Naive thymus-derived CD8-positive, alpha-beta T cell (primary cell): Measurements from ENCODE around the gene KAT2B. TPM values are rescaled to one million over a fixed set of nuclear protein-coding genes. Genes with fewer than 3 reads are reported as not detected.

Source experiments
- ATAC-seq, 2 donors: fragments of 150-1000 bp; cut with Tn5 transposase in 1 of 2; sonication (Bioruptor Pico), chemical (Tn5 transposase) in 1 of 2; 1 replicate in 1 of 2; 2 replicates in 1 of 2; pipeline ENCODE4 v1.10.0; 2021; ENCODE audit warnings: mild to moderate bottlenecking in 2 of 2, moderate library complexity in 2 of 2
- POLR2A ChIA-PET: fragments of 350-600 bp; sonication (Branson Sonifier 250); formaldehyde crosslinking; loops from one replicate; lab custom pipeline; 2021; ENCODE audit warnings: antibody characterized with exemption; lab: Charles Lee
- DNase-seq, 10 donors: peaks; one replicate each; pipeline versions ENCODE4 v3.0.0 to v3.0.0-alpha.2; 2020 to 2022
- H3K27ac Mint-ChIP-seq, 10 donors: one replicate each; pipeline ENCODE4 v1.8.0; 2020 to 2022; ENCODE audit warnings: mild to moderate bottlenecking in 10 of 10, mixed read lengths in 10 of 10, moderate library complexity in 4 of 10, inconsistent platforms in 1 of 10
- H3K27me3 Mint-ChIP-seq, 5 donors: one replicate each; pipeline ENCODE4 v1.8.0; 2021 to 2022; ENCODE audit warnings: mixed read lengths in 5 of 5
- H3K36me3 Mint-ChIP-seq, 3 donors: one replicate each; pipeline ENCODE4 v1.8.0; 2020 to 2022; ENCODE audit warnings: mixed read lengths in 3 of 3, mild to moderate bottlenecking in 2 of 3, inconsistent platforms in 1 of 3
- H3K4me1 Mint-ChIP-seq, 4 donors: one replicate each; pipeline ENCODE4 v1.8.0; 2021 to 2022; ENCODE audit warnings: mixed read lengths in 4 of 4
- H3K4me3 Mint-ChIP-seq, 10 donors: one replicate each; pipeline ENCODE4 v1.8.0; 2020 to 2022; ENCODE audit warnings: mild to moderate bottlenecking in 10 of 10, mixed read lengths in 10 of 10, moderate library complexity in 6 of 10, inconsistent platforms in 1 of 10
- H3K9me3 Mint-ChIP-seq, 9 donors: one replicate each; pipeline ENCODE4 v1.8.0; 2020 to 2022; ENCODE audit warnings: mixed read lengths in 9 of 9, mild to moderate bottlenecking in 3 of 9, inconsistent platforms in 1 of 9, moderate library complexity in 1 of 9
- polyA plus RNA-seq, 3 donors: library from polyadenylated mRNA; unstranded; fragments of 300-500 nt; fragmentation: Illumina TruSeq; gene quantifications; one replicate each; pipeline ENCODE4 v1.2.3, GENCODE V29; 2021
- total RNA-seq, 8 experiments: library from RNA in 2 of 8; stranded (reverse) in 2 of 8; gene quantifications; one replicate each; pipeline ENCODE4 v1.2.3 and lab custom pipeline; 2021 to 2026

KAT2B gene
- total and polyA plus RNA-seq, 5 experiments from 2014 or later = 2.9 to 60.2 (median 5.9) TPM

- no peak for DNase-seq
- POLR2A ChIA-PET = no interaction called here
- H3K9me3 Mint-ChIP-seq = no peaks in the 10 kb centered on the region
- H3K4me3 Mint-ChIP-seq = no peak overlapping the region
- H3K4me1 Mint-ChIP-seq = peaks cover 22 to 33% (median 30%) of the 10 kb centered on the region in 4 donors
- peaks cover 0 to 8% (median 0%) of the 10 kb centered on the region in 3 donors for H3K36me3 Mint-ChIP-seq
- ATAC-seq = no peak
- no peaks in the 10 kb centered on the region for H3K27me3 Mint-ChIP-seq
- peak overlapping the region in 2 of 10 donors; percentile 22 to 24 for H3K27ac Mint-ChIP-seq
Observed at GRCh38 chr3:20057612-20058180, 17.4 kb downstream of the KAT2B start.

GRCh38 chr3:20059929-20060328, 19.7 kb downstream of the KAT2B start:
- no peak for ATAC-seq
- POLR2A ChIA-PET = no interaction called here
- H3K36me3 Mint-ChIP-seq = peaks cover 0 to 8% (median 0%) of the 10 kb centered on the region in 3 donors
- DNase-seq = no peak
- H3K27ac Mint-ChIP-seq = peak overlapping the region in 5 of 10 donors; percentile 12 to 69 (median 39)
- peaks cover 25 to 46% (median 42%) of the 10 kb centered on the region in 4 donors for H3K4me1 Mint-ChIP-seq
- H3K27me3 Mint-ChIP-seq = no peaks in the 10 kb centered on the region
- no peaks in the 10 kb centered on the region for H3K9me3 Mint-ChIP-seq
- H3K4me3 Mint-ChIP-seq = peak overlapping the region in 1 of 10 donors; percentile 26

DNA sequence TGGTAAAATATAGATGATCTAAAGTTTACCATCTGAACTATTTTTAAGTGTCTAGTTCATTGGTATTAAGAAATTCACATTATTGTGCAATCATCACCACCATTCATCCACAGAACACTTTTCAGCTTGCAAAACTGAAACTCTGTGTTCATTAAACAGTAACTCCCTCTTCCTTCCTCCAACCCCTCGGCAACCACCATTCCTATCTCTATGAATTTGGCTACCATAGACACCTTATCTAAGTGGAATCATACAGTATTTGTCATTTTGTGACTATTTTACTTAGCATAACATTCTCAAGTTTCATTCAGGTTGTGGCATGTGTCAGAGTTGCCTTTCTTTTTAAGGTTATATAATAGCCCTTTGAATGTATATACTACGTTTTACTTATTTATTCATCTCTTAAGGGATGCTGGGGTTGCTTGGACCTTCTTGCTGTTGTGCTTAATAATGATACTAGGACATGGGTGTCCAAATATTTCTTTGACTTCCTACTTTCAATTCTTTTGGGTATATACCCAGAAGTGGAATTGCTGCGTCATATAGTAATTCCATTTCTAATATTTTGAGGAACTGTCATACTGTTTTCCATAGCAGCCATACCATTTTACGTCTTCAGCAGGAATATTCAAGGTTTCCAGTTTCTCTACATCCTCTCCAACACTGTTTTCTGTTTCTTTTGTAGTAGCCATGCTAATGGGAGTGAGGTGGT, 20.9 kb downstream of the KAT2B start:
- Mint-ChIP-seq H3K27me3 (no peaks in the 10 kb centered on the region), H3K27ac (peak overlapping the region in 4 of 10 donors; percentile 2 to 69 (median 10)), H3K4me3 (peak overlapping the region in 5 of 10 donors; percentile 5 to 30 (median 21)), H3K36me3 (peaks cover 0 to 8% (median 0%) of the 10 kb centered on the region in 3 donors), H3K9me3 (no peaks in the 10 kb centered on the region), H3K4me1 (peaks cover 30 to 56% (median 53%) of the 10 kb centered on the region in 4 donors)
- ATAC-seq (no peak), DNase-seq (no peak)
- POLR2A ChIA-PET = no interaction called here

DNA sequence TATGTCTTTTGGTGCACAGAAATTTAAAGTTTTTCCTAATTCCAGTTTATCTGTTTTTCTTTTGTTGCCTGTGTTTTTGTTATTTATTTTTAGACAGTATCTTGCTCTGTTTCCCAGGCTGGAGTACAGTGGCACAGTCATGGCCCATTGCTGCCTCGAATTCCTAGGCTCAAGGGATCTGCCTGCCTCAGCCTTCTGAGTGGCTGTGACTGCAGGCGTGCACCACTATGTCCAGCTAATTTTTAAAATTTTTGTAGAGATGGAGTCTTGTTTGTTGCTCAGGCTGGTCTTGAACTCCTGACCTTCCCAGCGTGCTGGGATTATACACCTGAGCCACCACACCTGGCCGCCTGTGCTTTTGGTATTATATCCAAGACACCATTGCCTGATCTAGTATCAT, 22.8 kb downstream of the KAT2B start:
- Mint-ChIP-seq H3K27ac (peak overlapping the region in 1 of 10 donors; percentile 41), H3K4me3 (no peak overlapping the region), H3K27me3 (no peaks in the 10 kb centered on the region), H3K4me1 (peaks cover 31 to 66% (median 59%) of the 10 kb centered on the region in 4 donors), H3K9me3 (no peaks in the 10 kb centered on the region), H3K36me3 (peaks cover 0 to 8% (median 0%) of the 10 kb centered on the region in 3 donors)
- no peak for ATAC-seq
- DNase-seq = no peak
- POLR2A ChIA-PET = no interaction called here

DNA sequence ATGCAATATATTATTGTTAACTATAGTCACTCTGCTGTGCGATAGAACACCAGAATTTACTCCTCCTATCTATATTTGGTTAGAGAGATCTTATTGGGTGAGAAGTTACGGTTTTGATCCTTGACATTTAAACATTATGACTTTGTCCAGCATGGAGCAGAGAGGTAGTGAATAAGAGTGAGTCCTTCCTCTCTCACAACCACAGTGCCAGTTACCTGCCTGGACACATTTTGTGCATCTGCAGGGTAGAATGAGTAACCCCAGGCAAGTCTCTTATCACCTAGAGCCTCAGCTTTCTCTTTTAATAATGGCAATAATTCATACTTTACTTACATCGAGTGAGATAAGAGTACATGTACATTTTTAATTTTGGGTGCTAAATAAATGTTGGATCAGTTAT, 24.1 kb downstream of the KAT2B start:
- POLR2A ChIA-PET = interaction anchor here (0.5 kb wide), 1 partner anchor 140 kb away, joined by 3 read pairs; no protein-coding TSS in a partner anchor
- Mint-ChIP-seq H3K9me3 (no peaks in the 10 kb centered on the region), H3K36me3 (peaks cover 0 to 5% (median 0%) of the 10 kb centered on the region in 3 donors), H3K27me3 (no peaks in the 10 kb centered on the region), H3K4me3 (no peak overlapping the region), H3K4me1 (peaks cover 34 to 75% (median 69%) of the 10 kb centered on the region in 4 donors), H3K27ac (peak overlapping the region in 4 of 10 donors; percentile 21 to 71 (median 54))
- ATAC-seq = no peak
- no peak for DNase-seq

DNA sequence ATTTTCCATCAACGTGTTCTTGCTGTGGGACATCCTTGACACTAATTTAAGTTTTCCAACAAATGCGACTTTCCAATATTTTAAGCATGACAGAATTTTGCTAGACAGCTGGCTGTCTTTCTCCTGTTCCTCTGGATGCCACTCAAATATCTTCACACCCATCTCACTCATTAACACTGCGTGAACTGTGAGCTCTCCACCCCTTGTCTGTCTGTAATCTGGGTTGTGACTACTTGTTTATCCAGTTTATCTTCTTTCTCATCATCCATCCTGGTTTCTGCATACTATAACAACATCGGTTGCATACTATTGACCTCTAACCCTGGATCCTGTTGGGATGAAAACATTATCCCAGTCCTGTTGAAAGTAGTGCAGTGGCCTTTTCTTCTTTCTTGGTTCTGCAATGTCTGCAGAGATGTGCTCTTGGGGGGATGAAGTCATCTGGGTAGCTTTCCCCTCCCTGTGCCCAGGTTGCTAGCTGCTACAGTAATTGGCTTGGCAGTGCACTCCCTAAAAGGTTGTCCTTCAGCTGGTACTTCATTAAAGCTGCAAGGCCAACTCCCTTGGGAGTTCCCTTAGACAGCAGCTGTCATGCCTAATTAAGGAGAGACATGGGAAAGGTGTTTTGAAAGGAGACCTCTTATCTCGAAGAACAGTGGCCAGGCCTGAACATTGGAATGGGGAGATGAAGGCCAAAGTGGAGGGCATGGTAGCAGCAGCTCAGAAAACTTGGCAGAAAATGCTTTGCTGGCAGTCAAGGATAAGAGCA, 24.7 kb downstream of the KAT2B start:
- no peak for ATAC-seq
- no peak for DNase-seq
- POLR2A ChIA-PET = no interaction called here
- Mint-ChIP-seq H3K36me3 (peaks cover 0 to 3% (median 3%) of the 10 kb centered on the region in 3 donors), H3K4me3 (no peak overlapping the region), H3K27me3 (no peaks in the 10 kb centered on the region), H3K27ac (peak overlapping the region in 4 of 10 donors; percentile 35 to 75 (median 56)), H3K9me3 (no peaks in the 10 kb centered on the region), H3K4me1 (peaks cover 32 to 74% (median 70%) of the 10 kb centered on the region in 4 donors)

DNA sequence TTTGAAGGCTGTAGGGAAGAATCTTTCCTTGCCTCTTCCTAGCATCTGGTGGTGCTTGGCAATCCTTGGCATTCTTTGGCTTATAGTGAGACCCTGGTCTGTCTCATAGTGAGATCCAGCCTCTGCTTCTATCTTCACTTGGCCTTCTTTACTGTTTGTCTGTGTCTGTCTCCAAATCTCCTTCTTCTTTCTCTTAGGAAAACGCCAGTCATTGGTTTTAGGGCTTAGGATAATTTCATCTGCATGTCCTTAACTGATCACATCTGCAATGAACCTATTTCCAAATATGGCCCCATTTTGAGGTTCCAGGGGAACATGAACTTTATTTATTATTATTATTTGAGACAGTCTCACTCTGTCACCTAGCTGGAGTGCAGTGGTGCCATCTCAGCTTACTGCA, 25.8 kb downstream of the KAT2B start:
- Mint-ChIP-seq H3K4me3 (no peak overlapping the region), H3K27me3 (no peaks in the 10 kb centered on the region), H3K27ac (peak overlapping the region in 4 of 10 donors; percentile 2 to 55 (median 26)), H3K36me3 (peaks cover 0 to 3% (median 3%) of the 10 kb centered on the region in 3 donors), H3K4me1 (peaks cover 27 to 68% (median 62%) of the 10 kb centered on the region in 4 donors), H3K9me3 (no peaks in the 10 kb centered on the region)
- DNase-seq (no peak), ATAC-seq (no peak)
- POLR2A ChIA-PET = no interaction called here

GRCh38 chr3:20066850-20067617, 26.8 kb downstream of the KAT2B start:
- no peaks in the 10 kb centered on the region for H3K27me3 Mint-ChIP-seq
- no peak for DNase-seq
- H3K36me3 Mint-ChIP-seq = peaks cover 0 to 13% (median 3%) of the 10 kb centered on the region in 3 donors
- H3K9me3 Mint-ChIP-seq = no peaks in the 10 kb centered on the region
- H3K27ac Mint-ChIP-seq = peak overlapping the region in 2 of 10 donors; percentile 6 to 27
- ATAC-seq = no peak
- H3K4me3 Mint-ChIP-seq = no peak overlapping the region
- POLR2A ChIA-PET = no interaction called here
- peaks cover 27 to 72% (median 61%) of the 10 kb centered on the region in 4 donors for H3K4me1 Mint-ChIP-seq

- Mint-ChIP-seq H3K9me3 (no peaks in the 10 kb centered on the region), H3K4me3 (no peak overlapping the region), H3K4me1 (peaks cover 20 to 66% (median 49%) of the 10 kb centered on the region in 4 donors), H3K27me3 (no peaks in the 10 kb centered on the region), H3K27ac (peak overlapping the region in 7 of 10 donors; percentile 21 to 85 (median 48)), H3K36me3 (peaks cover 0 to 27% (median 6%) of the 10 kb centered on the region in 3 donors)
- POLR2A ChIA-PET = no interaction called here
- ATAC-seq = no peak
- DNase-seq = no peak
Observed at GRCh38 chr3:20068512-20069177, 28.4 kb downstream of the KAT2B start.

DNA sequence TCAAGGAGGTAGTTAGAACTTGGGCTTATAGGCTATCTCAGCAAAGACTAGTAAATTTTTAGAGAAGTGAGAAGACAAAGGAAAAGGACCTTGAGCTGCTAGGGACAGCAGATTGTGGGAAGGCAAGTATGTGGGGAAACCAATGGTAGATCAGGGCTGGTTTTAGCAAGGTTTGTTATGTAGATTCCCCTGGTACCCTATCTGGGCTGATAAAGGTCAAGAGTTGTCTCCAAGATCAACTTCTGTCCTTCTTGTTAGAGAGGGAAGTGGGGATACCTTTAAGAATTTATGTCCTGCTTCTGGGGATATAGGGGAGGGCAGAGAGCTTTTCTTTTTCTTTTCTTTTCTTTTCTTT, 28.9 kb downstream of the KAT2B start:
- peaks cover 20 to 61% (median 44%) of the 10 kb centered on the region in 4 donors for H3K4me1 Mint-ChIP-seq
- no peak for ATAC-seq
- peak overlapping the region in 3 of 10 donors; percentile 21 to 82 (median 40) for H3K27ac Mint-ChIP-seq
- H3K27me3 Mint-ChIP-seq = no peaks in the 10 kb centered on the region
- peaks cover 0 to 32% (median 8%) of the 10 kb centered on the region in 3 donors for H3K36me3 Mint-ChIP-seq
- no peak for DNase-seq
- POLR2A ChIA-PET = no interaction called here
- H3K4me3 Mint-ChIP-seq = no peak overlapping the region
- no peaks in the 10 kb centered on the region for H3K9me3 Mint-ChIP-seq

- no peak for ATAC-seq
- POLR2A ChIA-PET = no interaction called here
- Mint-ChIP-seq H3K36me3 (peaks cover 0 to 45% (median 12%) of the 10 kb centered on the region in 3 donors), H3K4me3 (no peak overlapping the region), H3K27me3 (no peaks in the 10 kb centered on the region), H3K27ac (peak overlapping the region in 1 of 10 donors; percentile 44), H3K9me3 (no peaks in the 10 kb centered on the region), H3K4me1 (peaks cover 12 to 45% (median 27%) of the 10 kb centered on the region in 4 donors)
- no peak for DNase-seq
Observed at GRCh38 chr3:20071175-20071574, 30.9 kb downstream of the KAT2B start.
